Neural cell (in vitro differentiated cells): ENCODE results near the gene GPR161.

ENCODE experiments used
- POLR2AphosphoS5 ChIP-seq: IDR thresholded peaks from 2 replicates; pipeline ENCODE4 v1.6.1; 2012
- SMC3 ChIP-seq: fragments of 450-650 bp; conservative IDR thresholded peaks from 2 replicates; pipeline ENCODE4 v1.6.1; 2014; ENCODE audit warnings: antibody characterized with exemption, mild to moderate bottlenecking, moderate library complexity; ENCODE audit not compliant: poor library complexity
- TAF1 ChIP-seq: IDR thresholded peaks from 2 replicates; pipeline ENCODE4 v1.6.1; 2012; ENCODE audit warnings: low read depth
- TF ChIP-seq, protein P1 (sequence below): fragments of 450-650 bp; IDR thresholded peaks from 2 replicates; pipeline ENCODE4 v1.5.1; 2014; ENCODE audit warnings: antibody characterized with exemption, mild to moderate bottlenecking, moderate library complexity; ENCODE audit not compliant: poor library complexity, severe bottlenecking

DNA sequence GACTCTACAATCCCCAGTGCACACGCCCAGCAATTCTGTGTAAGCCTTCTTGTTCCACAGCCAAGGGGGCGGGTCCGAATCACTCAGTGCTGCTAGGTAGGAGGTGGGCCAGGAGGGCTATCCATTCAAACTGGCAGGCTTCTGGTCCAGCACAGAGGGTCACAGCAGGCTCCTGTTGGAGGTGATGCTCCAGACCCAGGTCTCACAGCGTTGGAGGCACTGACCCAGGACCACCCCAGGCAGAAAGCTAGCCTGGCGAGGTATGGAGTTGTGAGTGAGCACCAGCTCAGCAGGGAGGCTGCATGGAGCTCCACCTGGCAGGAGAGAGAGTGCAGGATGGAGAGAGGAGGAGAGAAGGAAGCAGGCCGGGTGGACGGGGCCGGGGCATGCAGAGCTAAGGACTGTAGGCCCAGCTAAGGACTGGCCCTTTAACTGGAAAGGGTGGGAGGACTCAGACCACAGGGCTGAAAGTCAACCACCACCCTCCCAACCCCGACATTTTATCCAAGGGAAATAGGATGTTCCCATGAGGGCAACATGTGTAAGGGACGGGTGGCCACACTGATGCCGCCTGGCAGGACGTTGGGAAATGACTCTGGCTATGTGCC is 38.7 kb downstream of the GPR161 start:
- TF ChIP-seq, protein P1, sequence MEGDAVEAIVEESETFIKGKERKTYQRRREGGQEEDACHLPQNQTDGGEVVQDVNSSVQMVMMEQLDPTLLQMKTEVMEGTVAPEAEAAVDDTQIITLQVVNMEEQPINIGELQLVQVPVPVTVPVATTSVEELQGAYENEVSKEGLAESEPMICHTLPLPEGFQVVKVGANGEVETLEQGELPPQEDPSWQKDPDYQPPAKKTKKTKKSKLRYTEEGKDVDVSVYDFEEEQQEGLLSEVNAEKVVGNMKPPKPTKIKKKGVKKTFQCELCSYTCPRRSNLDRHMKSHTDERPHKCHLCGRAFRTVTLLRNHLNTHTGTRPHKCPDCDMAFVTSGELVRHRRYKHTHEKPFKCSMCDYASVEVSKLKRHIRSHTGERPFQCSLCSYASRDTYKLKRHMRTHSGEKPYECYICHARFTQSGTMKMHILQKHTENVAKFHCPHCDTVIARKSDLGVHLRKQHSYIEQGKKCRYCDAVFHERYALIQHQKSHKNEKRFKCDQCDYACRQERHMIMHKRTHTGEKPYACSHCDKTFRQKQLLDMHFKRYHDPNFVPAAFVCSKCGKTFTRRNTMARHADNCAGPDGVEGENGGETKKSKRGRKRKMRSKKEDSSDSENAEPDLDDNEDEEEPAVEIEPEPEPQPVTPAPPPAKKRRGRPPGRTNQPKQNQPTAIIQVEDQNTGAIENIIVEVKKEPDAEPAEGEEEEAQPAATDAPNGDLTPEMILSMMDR = no peak
- TF ChIP-seq SMC3 = no peak
- TF ChIP-seq POLR2AphosphoS5 = no peak
- no peak for TF ChIP-seq TAF1
